HG03280 (cell line): ENCODE measurements around the gene OPCML.

Source experiments
- ATAC-seq: cut with Tn5 transposase; IDR thresholded peaks from one replicate; pipeline ENCODE4 v1.9.1; 2021; ENCODE audit warnings: mild to moderate bottlenecking, moderate library complexity; ENCODE audit not compliant: unreplicated experiment

OPCML gene

DNA sequence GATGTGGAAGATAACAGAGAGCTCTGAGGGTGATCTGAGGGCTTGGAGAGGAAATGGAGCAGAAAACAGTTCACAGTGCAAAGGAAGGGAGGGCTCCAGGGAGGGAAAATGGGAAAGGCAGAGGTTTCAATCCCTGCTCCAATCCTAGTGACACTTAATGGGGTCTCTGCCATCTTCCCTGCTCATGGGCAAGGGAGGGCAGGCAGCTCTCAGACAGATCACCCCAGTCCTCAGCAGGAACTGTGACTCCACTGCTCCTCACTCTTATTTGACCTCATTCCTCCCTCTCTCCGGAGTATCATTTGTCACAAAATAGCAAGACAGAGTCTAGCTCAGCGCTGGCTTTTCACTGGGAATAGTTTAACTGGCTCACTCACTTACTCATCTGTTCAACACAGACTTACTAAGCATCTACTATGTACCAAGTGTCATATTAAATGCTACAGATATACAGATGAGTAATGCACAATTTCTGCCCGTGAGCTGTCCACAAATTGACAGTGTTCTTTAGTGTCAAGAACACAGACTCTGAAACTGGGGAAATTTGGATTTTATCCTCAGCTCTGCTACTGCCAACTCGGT lies 817.4 kb downstream of the OPCML start:
- no peak for ATAC-seq

GRCh38 chr11:132712466-132712865 lies 819.8 kb downstream of the OPCML start:
- no peak for ATAC-seq

DNA sequence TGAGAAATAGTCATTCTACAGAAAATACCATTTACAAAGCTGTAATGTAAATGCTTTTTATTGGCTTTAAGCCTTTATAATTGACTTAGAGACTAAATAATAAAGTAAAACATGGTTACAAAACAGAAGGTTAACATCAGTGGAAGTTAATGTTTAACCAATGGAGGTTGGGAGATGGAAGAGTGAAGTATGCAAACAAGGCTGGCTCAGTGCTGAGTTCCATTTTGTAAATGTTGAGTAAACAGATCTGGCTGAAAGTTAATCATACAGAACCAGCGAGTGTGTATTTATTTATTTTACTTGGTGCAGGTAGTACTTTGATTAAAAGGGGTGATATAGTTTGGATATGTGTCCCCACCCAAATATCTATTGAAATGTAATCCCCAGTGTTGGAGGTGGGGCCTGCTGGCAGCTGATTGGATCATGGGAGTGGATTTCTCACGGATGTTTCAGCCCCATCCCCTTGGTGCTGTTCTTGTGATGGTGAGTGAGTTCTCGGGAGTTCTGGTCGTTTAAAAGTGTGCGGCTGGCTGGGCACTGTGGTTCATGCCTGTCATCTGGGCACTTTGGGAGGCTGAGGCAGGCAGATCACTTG lies 827.4 kb downstream of the OPCML start:
- no peak for ATAC-seq

GRCh38 chr11:132692891-132693290 lies 839.4 kb downstream of the OPCML start:
- no peak for ATAC-seq

DNA sequence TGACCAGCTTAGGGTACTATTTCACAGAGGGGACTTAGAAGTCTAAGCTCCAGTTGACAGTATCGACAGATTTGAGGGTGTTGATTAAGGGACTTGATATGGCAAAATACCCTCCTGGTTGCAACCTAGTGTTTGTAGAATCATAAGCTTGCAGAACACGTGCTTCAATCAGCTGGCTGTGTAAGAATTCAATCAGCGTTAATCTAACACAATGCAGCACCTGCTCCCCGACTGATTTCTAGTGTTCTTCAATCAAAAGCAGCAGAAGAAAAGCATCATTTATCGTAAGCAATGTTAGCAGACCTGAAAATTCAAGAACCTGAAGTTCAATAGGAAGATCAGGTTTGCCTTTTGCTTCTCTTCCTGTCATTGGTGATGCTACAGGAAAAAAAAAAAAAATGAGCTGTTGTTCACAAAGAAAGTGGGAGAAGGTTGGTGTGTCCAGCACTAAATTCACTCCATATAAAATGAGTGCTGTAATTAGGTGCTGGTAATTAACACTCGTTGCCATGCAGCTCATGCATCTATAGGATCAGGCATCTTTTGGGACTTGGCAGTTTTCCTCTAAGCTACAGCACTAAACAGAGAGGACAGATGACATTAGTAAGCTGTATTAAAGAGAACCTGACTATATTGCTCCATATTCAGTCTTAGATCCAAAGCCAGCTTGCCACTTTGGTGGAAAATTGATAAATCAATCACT lies 840.3 kb downstream of the OPCML start:
- ATAC-seq, result no peak

DNA sequence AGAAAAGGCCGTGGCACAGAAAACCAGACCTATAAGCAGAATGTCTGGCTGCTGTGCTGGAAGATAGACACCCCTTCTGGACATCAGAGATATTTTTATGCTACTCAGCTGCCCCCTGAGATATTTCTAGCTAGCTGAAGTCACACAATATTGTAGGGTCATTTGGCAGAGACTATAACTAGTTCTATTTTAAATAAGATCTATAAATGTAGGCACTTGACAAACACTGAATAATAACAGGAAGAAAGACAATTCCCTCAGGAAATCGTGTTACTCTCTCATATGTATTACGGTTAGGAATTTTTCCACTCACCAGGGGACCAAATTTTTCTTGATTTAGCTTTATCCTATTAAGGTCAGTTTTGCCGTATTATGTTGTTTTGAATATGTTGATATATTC lies 845.4 kb downstream of the OPCML start:
- ATAC-seq, result no peak

DNA sequence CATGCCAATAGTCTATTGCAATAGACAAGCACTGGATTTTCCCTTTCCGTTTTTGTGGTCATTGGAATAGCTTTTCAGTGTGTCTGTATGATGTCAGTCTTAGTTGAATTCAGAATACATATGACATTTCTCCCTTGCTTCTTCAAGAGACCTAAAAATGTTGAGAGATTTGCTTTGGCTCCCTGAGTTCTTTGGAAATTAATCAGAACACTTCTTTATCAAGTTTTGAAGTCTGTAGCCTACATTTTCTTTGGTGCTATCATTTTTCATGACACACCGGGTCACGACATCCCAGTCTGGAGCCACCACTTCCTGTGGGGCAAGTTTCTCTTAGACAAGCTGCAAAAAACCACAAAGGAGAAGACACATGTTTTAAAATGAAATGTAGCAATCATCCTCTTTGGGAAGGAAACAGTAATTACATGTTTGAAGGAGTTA lies 847.1 kb downstream of the OPCML start:
- ATAC-seq, result no peak

GRCh38 chr11:132683602-132684001 lies 848.7 kb downstream of the OPCML start:
- ATAC-seq, result no peak

DNA sequence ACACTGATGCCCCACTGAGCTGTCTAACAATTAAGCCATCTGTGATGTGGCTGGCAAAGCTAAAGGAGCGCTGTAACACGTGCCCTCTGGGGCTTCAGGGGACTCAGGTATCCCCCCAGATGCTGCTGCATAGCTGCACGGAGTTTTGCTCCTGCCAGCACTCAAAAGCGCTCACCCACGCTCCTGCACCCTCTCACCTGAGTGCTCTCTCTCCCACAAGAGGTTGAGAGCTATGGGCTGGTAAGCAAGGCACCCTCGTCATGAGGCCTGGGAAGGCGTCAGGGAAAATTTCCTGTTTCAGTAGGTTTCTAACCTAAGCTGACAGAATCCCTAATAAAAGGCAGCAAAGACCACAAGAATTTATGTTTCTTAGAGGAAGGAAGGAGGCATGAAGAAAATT lies 850.3 kb downstream of the OPCML start:
- ATAC-seq, result no peak

DNA sequence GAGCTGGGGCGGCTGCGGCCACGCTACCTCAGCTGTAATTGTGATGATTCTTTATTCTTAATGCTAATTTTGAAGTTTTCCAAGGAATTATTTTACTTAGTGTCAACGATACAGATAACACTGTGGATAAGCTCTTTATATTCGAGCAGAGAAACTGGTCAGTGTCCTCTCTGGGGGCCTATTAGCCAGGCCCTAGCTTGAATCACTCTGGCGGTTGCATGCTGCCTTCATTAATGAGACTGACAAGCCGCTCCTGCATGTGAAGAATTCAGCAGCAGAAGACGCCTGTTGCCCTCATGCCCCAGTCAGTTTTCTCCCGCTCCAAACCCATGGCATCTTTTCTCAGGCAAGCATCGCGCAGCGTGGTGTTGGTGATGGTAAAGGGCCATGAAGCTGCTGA lies 851.7 kb downstream of the OPCML start:
- no peak for ATAC-seq

GRCh38 chr11:132674151-132674550 lies 858.1 kb downstream of the OPCML start:
- ATAC-seq, result no peak

DNA sequence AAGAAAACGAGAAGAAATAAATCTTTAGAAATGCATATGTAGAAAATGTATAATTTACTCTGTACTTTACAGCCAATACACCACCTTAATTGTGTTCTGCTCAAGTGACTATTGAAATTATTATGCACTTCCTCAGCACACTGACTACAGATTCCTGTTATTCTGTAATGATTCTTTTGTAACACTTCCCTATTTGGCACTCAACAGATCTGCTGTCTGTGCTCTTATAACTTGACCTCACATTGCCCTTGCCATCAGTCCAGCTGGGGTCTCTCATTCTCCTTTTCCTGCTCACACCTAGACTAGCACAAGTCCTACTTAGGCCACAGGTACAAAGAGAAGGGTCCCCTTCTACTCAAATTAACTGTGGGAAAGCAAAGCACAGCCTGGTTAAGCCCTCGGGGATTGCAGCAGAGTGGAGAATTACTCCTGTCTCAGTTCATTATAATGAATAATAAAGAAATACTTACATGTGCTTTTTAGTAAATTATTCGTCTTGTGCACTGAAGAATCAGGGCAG lies 860.4 kb downstream of the OPCML start:
- no peak for ATAC-seq

DNA sequence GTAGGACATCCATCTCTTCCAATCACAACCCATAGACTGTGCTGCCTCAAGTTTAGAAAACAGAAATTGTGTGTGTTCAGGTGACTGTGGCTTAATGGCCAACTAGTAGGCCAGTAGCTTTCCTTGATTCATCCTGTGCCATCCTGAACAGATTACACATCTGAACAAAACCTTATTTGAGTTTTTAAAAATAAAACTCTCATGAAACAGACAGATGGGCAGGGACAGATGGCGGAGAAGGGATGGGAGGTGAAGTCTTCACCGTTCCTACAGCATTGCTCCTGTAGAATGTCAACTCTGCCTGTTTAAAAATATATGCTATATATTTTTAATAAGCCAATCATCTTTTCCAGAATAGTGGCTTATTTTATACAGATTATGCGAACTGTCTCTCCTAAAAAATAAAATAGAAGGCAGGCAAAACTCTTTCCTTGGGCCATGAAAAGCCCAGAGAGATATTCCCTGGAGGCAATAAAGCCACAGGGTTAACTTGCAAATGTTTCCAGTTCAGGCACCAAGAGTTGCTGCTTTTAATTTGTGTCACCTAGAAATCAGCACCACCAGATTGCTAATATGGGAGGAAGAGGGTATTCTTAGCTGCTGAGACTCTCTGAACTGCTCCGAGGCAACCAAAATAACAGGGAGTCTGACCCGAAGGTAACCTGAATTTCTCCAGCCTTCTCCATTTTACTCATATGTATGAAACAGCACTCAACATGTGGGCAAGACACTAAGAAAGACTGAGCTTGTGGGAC lies 861.2 kb downstream of the OPCML start:
- no peak for ATAC-seq

DNA sequence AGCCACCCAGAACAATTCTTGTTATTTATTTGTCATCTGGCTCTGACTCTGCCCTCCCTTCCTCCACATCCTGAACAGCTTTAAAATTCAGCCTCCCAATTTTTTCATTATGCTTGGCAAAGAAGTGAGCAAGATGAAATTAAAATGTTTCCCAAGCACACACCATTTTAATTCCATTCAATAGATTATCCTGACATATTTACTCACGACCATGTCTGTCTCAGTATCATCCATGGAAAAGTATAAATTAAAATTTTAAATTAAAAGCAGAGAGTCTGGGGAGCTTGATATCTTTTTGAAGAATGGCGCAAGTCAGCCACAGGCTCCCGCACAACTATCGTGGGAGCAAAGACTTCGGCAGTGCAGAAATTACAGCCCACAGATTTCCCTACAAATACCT lies 862.4 kb downstream of the OPCML start:
- no peak for ATAC-seq

- no peak for ATAC-seq
Observed at GRCh38 chr11:132665205-132665604, 867.1 kb downstream of the OPCML start.

- no peak for ATAC-seq
Observed at GRCh38 chr11:132658696-132659095, 873.6 kb downstream of the OPCML start.

- no peak for ATAC-seq
Observed at GRCh38 chr11:132658004-132658403, 874.3 kb downstream of the OPCML start.

DNA sequence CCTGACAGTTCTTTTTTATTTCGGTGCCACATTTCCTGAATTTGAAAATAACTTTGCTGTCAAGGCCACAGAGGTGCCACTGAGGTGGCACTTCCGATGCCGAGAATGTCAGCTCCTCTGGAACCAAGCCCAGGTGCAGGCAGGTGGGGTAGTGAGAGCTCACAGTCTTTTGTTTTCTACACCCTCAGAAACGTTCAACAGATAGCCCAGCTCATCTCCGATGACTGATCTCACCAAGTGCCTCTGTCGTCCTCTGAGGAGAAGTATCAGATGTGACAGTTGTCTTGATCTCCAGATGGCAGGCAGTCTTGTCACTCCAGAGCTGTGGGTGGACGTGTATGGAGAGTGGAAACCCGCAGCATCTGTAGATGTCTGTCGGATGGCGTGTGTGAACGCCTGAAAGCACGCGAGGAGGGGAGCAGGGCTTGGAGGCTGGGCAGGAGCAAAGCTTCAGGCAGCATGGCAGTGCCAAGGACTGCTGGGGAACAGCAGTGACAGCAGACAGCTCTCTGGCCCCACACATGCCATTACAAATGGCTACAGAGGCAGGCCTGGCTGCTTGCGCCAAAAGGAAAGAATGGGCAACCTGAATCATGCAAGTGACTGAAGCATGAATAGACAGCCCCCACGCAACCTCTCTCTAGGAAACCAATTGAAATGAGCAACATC lies 877.0 kb downstream of the OPCML start:
- ATAC-seq, result no peak

GRCh38 chr11:132653237-132653636 lies 879.1 kb downstream of the OPCML start:
- ATAC-seq, result no peak

DNA sequence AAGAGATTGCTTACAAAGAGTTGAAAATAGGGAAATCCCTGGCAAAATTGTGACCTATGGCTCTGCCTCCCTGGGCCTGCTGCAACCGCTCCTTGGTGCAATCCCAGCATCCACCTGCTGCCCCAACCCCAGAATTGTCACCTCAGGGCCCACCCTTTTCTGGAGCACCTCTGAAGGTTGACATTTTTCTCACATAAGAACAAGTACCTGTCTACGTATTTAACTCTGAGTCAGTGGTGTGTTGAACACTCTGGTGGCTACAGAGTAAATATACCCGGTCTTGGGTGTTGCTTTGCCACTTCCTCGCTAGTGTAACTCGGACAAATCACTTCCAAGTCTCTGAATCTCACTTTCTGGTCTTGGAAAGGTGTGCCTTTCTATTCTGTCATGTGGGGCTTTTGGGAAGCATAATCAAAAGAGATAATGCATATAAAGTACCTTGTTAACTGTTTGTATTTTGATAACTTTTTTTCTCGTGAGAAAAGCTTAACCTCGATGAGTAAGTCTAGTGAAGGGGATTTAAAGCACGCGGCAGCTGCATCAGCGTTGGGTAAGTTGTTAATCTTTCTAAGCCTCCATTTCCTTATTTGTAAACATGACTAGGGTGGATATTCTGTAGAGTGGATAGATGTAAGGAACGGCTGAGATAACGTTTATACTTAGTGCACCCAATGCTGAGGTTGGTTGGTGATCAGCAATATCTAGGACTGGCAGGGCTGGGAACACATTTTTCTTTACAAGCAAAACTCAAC lies 881.2 kb downstream of the OPCML start:
- no peak for ATAC-seq
